BLaER1 treated with 17β-estradiol and CSF1 and Interleukin-3, amounts not matched to agents 10 nM and 100 nM (cell line): ENCODE results near the gene EIF4E2.

Source experiments
- H3K27ac ChIP-seq, 11 experiments: shearing (Covaris generic); formaldehyde crosslinking; 2 replicates each; pipeline ENCODE4 v1.8.1; 2022
- H3K27me3 ChIP-seq, 11 experiments: shearing (Covaris generic); formaldehyde crosslinking; 2 replicates each; pipeline ENCODE4 v1.8.1; 2022
- H3K36me3 ChIP-seq, 11 experiments: shearing (Covaris generic); formaldehyde crosslinking; 2 replicates each; pipeline ENCODE4 v1.8.1; 2022
- H3K4me1 ChIP-seq, 10 experiments: shearing (Covaris generic); formaldehyde crosslinking; 2 replicates each; pipeline ENCODE4 v1.8.1; 2022
- H3K4me2 ChIP-seq, 11 experiments: shearing (Covaris generic); formaldehyde crosslinking; 2 replicates each; pipeline ENCODE4 v1.8.1; 2022
- H3K4me3 ChIP-seq, 10 experiments: shearing (Covaris generic); formaldehyde crosslinking; 2 replicates each; pipeline ENCODE4 v1.8.1; 2022
- H3K9ac ChIP-seq, 11 experiments: shearing (Covaris generic); formaldehyde crosslinking; 2 replicates each; pipeline ENCODE4 v1.8.1; 2022
- H3K9me3 ChIP-seq, 11 experiments: shearing (Covaris generic); formaldehyde crosslinking; replicated peaks in 1 of 11; 2 replicates each; pipeline ENCODE4 v1.8.1; 2022
- H4K20me1 ChIP-seq, 11 experiments: shearing (Covaris generic); formaldehyde crosslinking; 2 replicates each; pipeline ENCODE4 v1.8.1; 2022
- Cebpa-rat ChIP-seq, 11 experiments: shearing (Covaris generic); IDR thresholded peaks; 2 replicates each; pipeline ENCODE4 v1.8.1; 2022

The EIF4E2 gene

GRCh38 chr2:232543928-232544631, 6.4 kb upstream of the EIF4E2 start:
- TF ChIP-seq Cebpa-rat (IDR thresholded peaks at IDR 0.05) = no peak
- no peak overlapping the region for H3K4me2 ChIP-seq
- H3K27me3 ChIP-seq = no peaks in the 10 kb centered on the region
- no peak overlapping the region for H3K4me3 ChIP-seq
- peaks cover 11 to 64% (median 44%) of the 10 kb centered on the region in 11 experiments; a peak in 21 of 22 replicates for H3K36me3 ChIP-seq
- H3K9ac ChIP-seq = no peak overlapping the region
- no peak overlapping the region for H3K27ac ChIP-seq
- H3K4me1 ChIP-seq = peaks cover 29 to 73% (median 53%) of the 10 kb centered on the region in 10 experiments
- H3K9me3 ChIP-seq = peaks cover 7 to 24% (median 16%) of the 10 kb centered on the region in 11 experiments; a peak in 21 of 22 replicates
- peaks cover 13 to 65% (median 44%) of the 10 kb centered on the region in 11 experiments; a peak in 20 of 22 replicates for H4K20me1 ChIP-seq

- peaks cover 29 to 73% (median 53%) of the 10 kb centered on the region in 10 experiments for H3K4me1 ChIP-seq
- H3K27ac ChIP-seq = no peak overlapping the region; a peak in 1 of 22 replicates
- H3K4me3 ChIP-seq = no peak overlapping the region
- no peak overlapping the region for H3K4me2 ChIP-seq
- no peaks in the 10 kb centered on the region for H3K27me3 ChIP-seq
- H3K36me3 ChIP-seq = peaks cover 11 to 66% (median 46%) of the 10 kb centered on the region in 11 experiments; a peak in 21 of 22 replicates
- peaks cover 7 to 29% (median 21%) of the 10 kb centered on the region in 11 experiments; a peak in 21 of 22 replicates for H3K9me3 ChIP-seq
- TF ChIP-seq Cebpa-rat (IDR thresholded peaks at IDR 0.05) = no peak
- H4K20me1 ChIP-seq = peaks cover 13 to 65% (median 44%) of the 10 kb centered on the region in 11 experiments; a peak in 20 of 22 replicates
- no peak overlapping the region for H3K9ac ChIP-seq
Observed at GRCh38 chr2:232544674-232545073, 5.8 kb upstream of the EIF4E2 start.

- Histone ChIP-seq H3K36me3 (peaks cover 11 to 66% (median 46%) of the 10 kb centered on the region in 11 experiments; a peak in 21 of 22 replicates), H4K20me1 (peaks cover 13 to 65% (median 43%) of the 10 kb centered on the region in 11 experiments; a peak in 20 of 22 replicates), H3K4me3 (0 out of 20 replicates have a peak overlapping the region, but pooled peaks of 1 of the 10 experiments have one; percentile 14), H3K27ac (peak overlapping the region in 9 of 11 experiments; percentile 25 to 70 (median 53); a peak in 15 of 22 replicates), H3K9me3 (peaks cover 7 to 29% (median 21%) of the 10 kb centered on the region in 11 experiments; a peak in 21 of 22 replicates), H3K4me2 (peak overlapping the region; percentile 21 to 84 (median 70)), H3K4me1 (peaks cover 30 to 63% (median 52%) of the 10 kb centered on the region in 10 experiments), H3K9ac (peak overlapping the region in 6 of 11 experiments; percentile 9 to 37 (median 26); a peak in 7 of 22 replicates), H3K27me3 (no peaks in the 10 kb centered on the region)
- TF ChIP-seq Cebpa-rat (IDR thresholded peaks at IDR 0.05) = no peak; a peak in 1 of 22 replicates
Observed at GRCh38 chr2:232545511-232546375, 4.7 kb upstream of the EIF4E2 start.

DNA sequence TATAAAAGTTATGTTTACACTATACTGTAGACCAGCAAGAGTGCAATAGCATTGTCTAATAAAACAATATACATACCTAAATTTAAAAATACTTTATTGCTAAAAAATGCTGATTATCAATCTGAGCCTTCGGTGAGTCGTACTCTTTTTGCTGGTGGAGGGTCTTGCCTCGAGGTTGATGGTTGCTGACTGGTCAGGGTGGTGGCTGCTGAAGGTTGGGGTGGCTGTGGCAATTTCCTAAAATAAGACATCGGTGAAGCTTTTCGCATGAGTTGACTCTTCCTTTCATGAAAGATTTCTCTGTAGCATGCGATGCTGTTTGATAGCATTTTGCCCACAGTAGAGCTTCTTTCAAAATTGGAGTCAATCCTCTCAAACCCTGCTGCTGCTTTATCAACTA, 2.5 kb upstream of the EIF4E2 start:
- peak overlapping the region in 7 of 11 experiments; percentile 63 to 84 (median 76); a peak in 14 of 22 replicates for H3K4me2 ChIP-seq
- TF ChIP-seq Cebpa-rat (IDR thresholded peaks at IDR 0.05) = no peak
- peaks cover 23 to 74% (median 56%) of the 10 kb centered on the region in 11 experiments for H3K36me3 ChIP-seq
- no peaks in the 10 kb centered on the region for H3K27me3 ChIP-seq
- H4K20me1 ChIP-seq = peaks cover 21 to 64% (median 49%) of the 10 kb centered on the region in 11 experiments; a peak in 20 of 22 replicates
- H3K27ac ChIP-seq = peak overlapping the region in 1 of 11 experiments; percentile 62; a peak in 1 of 22 replicates
- peaks cover 33 to 66% (median 54%) of the 10 kb centered on the region in 10 experiments for H3K4me1 ChIP-seq
- peaks cover 7 to 29% (median 21%) of the 10 kb centered on the region in 11 experiments; a peak in 21 of 22 replicates for H3K9me3 ChIP-seq
- 0 out of 20 replicates have a peak overlapping the region, but pooled peaks of 1 of the 10 experiments have one; percentile 14 for H3K4me3 ChIP-seq
- no peak overlapping the region for H3K9ac ChIP-seq

DNA sequence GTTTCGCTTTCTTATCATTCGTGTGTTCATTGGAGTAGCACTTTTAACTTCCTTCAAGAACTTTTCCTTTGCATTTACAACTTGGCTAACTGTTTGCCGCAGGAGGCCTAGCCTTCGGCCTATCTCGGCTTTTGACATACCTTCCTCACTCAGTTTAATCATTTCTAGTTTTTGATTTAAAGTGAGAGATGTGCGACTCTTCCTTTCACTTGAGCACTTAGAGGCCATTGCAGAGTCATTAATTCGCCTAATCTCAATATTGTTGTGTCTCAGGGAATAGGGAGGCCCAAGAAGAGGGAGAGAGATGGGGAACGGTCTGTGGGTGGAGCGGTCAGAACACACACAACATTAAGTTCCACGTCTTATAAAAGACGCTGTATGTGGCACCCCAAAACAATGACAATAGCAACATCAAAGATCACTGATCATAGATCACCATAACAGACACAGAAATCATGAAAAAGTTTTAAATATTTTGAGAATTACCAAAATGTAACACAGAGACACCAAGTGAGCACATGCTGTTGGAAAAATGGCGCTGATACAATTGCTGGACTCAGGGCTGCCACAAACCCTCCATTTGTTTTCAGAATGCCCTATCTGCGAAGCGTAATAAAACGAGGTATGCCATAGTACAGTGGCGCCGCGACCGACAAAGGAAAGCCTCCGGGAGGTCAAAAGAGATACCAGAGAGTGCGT, 685 bp upstream of the EIF4E2 start:
- Histone ChIP-seq H3K4me1 (peaks cover 37 to 84% (median 67%) of the 10 kb centered on the region in 10 experiments), H4K20me1 (peaks cover 21 to 64% (median 53%) of the 10 kb centered on the region in 11 experiments), H3K4me2 (peak overlapping the region; percentile 81 to 91 (median 85)), H3K9me3 (peaks cover 7 to 29% (median 21%) of the 10 kb centered on the region in 11 experiments; a peak in 21 of 22 replicates), H3K4me3 (peak overlapping the region; percentile 67 to 83 (median 78)), H3K27ac (peak overlapping the region; percentile 92 to 99 (median 97)), H3K27me3 (no peaks in the 10 kb centered on the region), H3K36me3 (peaks cover 24 to 73% (median 57%) of the 10 kb centered on the region in 11 experiments), H3K9ac (peak overlapping the region; percentile 95 to 99 (median 97))
- no peak for TF ChIP-seq Cebpa-rat (IDR thresholded peaks at IDR 0.05)

- Histone ChIP-seq H3K4me1 (peaks cover 27 to 81% (median 55%) of the 10 kb centered on the region in 10 experiments), H3K9me3 (peaks cover 7 to 29% (median 21%) of the 10 kb centered on the region in 11 experiments; a peak in 21 of 22 replicates), H3K27ac (peak overlapping the region; percentile 92 to 99 (median 97)), H3K27me3 (no peaks in the 10 kb centered on the region), H3K4me2 (peak overlapping the region; percentile 81 to 97 (median 85)), H3K9ac (peak overlapping the region; percentile 95 to 99 (median 97)), H4K20me1 (peaks cover 26 to 64% (median 53%) of the 10 kb centered on the region in 11 experiments; a peak in 18 of 22 replicates), H3K36me3 (peaks cover 34 to 74% (median 61%) of the 10 kb centered on the region in 11 experiments), H3K4me3 (peak overlapping the region; percentile 67 to 83 (median 78))
- no peak for TF ChIP-seq Cebpa-rat (IDR thresholded peaks at IDR 0.05)
Observed at GRCh38 chr2:232551250-232551638, 755 bp downstream of the EIF4E2 start.

DNA sequence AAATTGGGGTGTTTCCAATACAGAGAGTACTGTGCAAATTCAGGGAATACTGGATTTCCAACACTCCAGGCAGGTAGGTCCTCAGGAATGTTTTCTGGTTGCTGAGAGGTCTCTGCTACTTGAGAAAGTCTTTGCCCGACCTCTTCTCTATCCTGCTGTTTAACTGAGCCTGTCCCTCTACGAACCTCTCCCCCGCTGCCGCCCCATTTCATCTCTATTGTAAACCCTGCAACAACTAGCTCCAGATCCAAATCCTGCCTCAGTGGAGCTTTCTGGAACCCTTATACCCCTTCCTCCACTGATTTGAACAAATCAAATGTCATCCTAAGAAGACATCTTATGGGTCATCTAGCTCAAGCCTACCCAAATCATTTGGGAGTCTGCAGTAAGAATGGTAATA, 1.3 kb downstream of the EIF4E2 start:
- peaks cover 7 to 28% (median 21%) of the 10 kb centered on the region in 11 experiments; a peak in 21 of 22 replicates for H3K9me3 ChIP-seq
- peaks cover 38 to 74% (median 63%) of the 10 kb centered on the region in 11 experiments for H3K36me3 ChIP-seq
- peaks cover 22 to 76% (median 50%) of the 10 kb centered on the region in 10 experiments for H3K4me1 ChIP-seq
- H3K27me3 ChIP-seq = no peaks in the 10 kb centered on the region
- no peak for TF ChIP-seq Cebpa-rat (IDR thresholded peaks at IDR 0.05)
- H3K4me2 ChIP-seq = peak overlapping the region; percentile 81 to 97 (median 85)
- H3K4me3 ChIP-seq = peak overlapping the region; percentile 67 to 83 (median 78)
- H3K27ac ChIP-seq = peak overlapping the region in 8 of 11 experiments; percentile 96 to 99 (median 97); a peak in 12 of 22 replicates
- H4K20me1 ChIP-seq = peaks cover 31 to 64% (median 54%) of the 10 kb centered on the region in 11 experiments; a peak in 18 of 22 replicates
- peak overlapping the region; percentile 95 to 99 (median 97) for H3K9ac ChIP-seq
